ENCODE measurements around the gene PITRM1.

The PITRM1 gene

DNA sequence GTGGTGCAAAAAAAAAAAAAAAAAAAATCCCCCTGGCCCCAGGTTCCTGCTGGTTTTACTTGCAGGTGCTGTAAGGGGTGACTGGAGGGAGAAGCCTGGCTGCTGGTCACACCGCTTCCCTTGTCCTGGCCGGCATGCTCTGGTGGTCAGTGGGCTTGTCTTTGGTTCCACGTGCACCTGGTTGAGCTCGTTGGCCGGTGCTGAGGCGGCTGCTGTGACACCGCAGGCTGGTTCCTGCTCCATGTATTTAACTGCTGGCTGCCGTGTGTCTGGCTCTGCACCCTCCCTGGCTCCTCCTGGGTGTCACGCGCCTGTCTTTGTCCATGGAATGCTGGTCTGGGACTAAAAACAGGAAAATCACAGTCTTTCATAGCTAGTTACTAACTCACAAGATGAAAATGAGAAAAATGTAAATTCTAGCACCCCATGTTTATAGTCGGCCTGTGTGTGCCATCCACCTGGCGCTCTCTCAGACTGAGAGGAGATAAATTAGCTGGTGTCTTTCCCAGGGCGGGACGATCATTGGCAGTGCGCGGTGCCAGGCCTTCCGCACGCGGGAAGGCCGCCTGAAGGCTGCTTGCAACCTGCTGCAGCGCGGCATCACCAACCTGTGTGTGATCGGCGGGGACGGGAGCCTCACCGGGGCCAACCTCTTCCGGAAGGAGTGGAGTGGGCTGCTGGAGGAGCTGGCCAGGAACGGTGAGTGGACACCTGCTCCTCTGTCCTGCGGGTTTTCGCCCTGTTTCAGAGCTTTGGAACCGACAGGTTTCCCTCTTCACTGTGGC is 71.5 kb downstream of the PITRM1 start:
- DNase-seq (ENCODE audit: low read depth), result no peak

DNA sequence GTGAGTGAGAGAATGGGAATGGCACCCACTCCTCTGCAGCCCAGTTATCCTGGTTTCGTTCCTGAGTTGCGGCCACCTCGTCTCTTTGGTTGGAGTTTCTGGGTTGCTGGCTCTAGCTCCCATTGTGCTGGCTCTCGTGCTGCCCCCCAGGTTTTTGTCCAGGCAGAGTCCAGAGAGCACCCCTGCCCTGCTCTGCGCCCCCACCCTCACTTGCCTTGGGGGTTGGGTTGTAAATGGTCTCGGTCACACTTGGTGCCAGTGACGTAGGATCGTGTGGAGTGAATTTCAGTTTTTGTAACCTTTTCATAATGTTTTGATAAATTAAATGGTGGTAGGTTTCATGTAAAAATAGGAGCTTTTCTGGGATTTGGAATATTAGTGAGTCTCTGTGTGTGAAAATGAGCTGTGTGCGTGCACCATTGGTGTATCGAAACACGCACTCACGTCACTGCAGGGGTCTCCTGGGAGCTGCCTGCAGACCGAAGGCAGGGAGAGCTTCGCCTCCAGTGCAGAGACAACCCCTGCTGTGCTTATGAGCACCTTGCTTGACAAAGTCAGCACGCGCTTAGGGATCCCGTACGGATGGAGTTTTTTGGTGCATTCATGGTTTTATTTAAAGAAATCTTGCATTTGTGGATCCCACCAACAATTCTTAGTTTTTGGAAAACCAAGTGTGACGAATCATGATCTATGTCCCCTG is 72.3 kb downstream of the PITRM1 start:
- DNase-seq (ENCODE audit: low read depth), result no peak

DNA sequence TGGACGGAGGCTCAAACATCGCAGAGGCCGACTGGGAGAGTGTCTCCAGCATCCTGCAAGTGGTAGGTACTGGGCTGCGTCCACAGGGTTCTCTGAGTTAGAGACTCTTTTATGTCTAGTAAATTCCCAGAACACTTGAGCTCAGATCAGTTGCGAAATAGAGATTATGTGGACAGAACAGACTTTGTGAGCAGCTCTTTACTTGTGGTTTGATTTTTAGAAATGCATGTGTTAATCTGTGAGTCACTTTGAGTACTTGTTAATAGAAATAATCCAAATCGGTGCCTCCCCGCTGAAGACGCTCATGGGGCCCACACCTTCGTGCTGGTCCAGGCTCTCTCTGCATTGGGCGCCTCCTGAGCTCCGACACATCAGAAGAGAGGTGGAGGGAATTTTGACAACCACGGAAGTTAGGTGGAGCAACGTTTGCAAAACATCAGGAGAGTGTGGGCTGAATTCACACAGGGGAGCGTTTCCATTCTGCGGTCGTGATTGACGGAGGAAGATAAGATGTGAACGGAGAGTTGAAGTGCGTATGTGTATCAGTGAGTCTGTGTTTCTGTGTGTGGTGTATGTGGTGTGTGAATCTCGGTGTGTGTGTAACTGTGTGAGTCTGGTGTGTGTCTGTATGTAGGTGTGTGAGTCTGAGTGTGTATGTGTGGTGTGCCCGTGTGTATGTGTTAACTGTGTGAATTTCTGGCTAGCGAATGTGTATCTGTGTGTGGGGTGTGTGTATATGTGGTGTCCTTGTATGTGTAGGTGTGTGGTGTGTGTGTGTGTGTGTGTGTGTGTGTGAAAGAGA is 73.1 kb downstream of the PITRM1 start:
- DNase-seq (ENCODE audit: low read depth), result no peak

DNA sequence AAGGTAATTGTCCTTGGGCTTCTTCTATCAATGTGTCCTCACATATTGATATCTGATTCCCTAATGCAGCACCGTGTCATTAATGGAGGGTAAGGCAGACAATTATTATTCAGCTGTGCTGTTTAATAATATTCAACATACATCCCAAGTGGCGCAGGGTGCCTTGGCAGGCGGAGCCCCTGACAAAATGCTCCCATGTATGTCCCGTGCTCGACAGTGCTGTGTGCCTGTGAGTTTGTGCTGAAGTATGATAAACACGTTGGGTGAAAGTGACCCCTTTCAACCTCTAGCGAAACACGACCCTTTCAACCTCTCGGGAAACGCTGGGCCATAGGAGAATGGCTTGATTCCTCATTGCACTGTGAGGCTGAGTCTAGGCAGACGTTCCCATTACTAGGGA is 73.9 kb downstream of the PITRM1 start:
- no peak for DNase-seq (ENCODE audit: low read depth)

DNA sequence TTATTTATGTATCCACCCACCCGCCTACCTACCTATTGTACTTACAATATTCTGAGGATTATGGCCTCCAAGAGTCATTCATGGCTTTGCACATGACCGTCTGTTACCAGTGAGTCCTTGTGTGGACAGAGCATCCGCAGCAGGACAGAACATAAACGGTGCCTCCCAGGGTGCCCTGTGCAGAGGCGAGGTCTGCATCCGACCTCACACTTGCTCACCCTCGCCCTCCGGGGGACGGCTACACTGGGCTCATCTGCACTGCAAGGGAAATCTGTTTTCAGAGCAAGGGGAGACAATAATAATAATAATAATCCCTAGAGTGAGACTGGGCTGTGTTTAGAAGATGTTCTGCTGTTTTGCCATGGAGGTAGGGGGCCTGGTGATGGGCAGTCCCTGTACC is 75.4 kb downstream of the PITRM1 start:
- DNase-seq (ENCODE audit: low read depth), result no peak

DNA sequence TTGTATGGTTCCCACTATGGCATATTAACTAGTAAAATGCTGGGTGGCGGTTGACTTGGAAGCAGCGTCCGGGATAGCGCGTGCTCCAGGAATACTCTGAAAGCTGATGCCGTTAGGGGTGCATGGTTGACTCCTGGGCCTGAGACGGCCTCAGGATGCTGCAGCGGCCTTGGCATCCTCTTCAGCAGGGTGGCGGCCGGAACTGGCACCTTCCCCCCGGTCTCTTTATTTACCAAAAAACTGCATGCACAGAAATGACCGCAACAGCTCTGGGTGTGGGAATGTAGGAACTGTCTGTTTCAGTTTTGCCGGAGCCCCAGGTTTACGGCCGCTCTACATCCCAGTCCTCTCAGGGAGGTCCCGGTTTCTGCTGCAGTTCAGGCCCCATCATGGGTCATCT is 76.4 kb downstream of the PITRM1 start:
- DNase-seq (ENCODE audit: low read depth), result no peak

DNA sequence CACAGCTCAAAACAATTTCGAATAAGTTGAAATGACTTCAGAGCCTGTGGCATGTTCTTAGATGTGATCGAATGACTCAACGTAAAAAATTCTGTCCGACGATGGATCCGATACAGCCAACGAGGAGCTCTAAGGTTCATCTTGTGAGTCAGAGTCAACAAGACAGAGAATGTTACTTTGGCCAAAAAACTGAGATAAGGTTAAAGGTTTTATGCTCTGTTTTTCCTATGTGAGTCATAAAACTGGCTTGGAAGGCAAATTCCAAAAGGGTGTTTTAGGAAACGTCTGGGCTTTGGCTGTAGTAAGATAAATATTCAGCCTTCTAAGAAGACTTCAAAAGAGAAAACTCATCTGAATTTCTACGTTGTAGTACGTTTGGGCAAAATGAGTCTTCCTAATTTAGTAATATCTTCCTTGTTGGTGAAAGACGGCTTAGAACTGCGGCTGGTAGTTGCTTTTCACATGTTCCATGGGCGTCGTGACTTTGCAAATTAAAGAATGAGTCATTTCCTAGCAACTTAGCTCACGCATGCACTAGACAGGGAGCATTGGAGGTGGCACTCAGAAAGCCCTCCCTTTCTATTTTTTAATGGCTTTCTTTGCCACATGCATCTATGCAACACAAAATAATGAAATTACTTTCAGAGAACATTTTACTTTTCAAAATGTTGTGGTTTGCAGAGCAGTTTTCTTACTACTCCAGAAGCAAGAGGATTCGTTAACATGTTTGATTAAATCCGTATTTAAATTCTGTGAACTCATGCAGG is 77.0 kb downstream of the PITRM1 start:
- peak; percentile 89 for DNase-seq (ENCODE audit: low read depth)

DNA sequence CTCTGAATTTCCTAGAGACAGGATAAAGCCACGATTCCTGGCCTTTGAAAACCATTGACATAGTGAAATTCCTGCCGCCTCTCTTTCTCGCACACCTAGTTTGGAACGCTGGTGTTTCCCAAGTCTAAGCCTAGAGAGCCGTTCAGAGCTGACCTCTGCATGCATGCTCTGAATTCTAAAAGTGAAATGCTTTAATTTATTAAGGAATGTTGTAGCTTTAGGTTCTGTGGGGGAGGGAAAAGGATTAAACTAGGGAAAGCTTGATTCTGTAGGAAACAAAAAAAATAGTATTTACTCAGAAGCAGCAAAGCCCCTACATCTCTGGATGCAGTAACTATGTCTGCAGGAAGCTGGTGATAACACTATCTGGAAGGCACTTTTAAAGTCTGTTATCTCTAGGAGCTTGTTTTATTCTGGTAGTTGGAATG is 78.0 kb downstream of the PITRM1 start:
- no peak for DNase-seq (ENCODE audit: low read depth)

DNA sequence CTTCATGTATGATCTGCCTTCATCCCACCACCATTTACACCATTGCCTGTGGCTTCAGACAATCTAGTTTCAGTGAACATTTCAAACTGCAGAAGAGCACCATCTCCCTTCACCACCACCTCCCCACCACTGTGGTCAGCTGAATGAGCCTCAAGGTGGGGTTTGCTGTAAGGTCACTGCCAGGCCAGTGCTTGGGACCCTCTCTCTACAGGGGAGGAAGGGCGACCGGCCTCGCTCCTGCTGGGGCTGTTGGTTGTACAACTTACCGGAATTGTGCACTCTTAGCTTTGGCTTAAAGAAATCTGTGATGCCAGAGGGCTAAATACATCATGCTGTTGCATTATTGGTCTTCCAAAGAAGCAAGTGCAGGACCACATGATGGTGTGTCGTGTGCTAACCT is 78.6 kb downstream of the PITRM1 start:
- no peak for DNase-seq (ENCODE audit: low read depth)

DNA sequence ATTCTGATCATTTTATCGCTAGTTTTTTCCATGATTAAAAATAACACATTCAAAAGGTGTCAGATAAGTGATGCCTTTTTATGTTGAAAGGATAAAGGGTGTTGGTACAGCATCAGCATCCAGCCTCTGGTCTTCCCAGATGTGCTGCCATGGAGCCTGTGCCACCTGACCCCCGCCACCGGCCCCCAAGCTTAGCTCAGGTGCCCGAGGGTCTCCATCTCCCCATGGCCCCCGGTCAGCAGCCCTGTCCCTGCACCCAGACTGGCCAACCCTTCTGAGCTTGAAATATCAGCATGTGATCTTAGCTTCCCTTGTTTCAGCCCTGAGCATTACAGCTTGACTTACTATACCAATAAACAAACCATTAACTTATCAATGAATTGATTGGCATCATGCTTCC is 80.7 kb downstream of the PITRM1 start:
- DNase-seq (ENCODE audit: low read depth), result no peak

DNA sequence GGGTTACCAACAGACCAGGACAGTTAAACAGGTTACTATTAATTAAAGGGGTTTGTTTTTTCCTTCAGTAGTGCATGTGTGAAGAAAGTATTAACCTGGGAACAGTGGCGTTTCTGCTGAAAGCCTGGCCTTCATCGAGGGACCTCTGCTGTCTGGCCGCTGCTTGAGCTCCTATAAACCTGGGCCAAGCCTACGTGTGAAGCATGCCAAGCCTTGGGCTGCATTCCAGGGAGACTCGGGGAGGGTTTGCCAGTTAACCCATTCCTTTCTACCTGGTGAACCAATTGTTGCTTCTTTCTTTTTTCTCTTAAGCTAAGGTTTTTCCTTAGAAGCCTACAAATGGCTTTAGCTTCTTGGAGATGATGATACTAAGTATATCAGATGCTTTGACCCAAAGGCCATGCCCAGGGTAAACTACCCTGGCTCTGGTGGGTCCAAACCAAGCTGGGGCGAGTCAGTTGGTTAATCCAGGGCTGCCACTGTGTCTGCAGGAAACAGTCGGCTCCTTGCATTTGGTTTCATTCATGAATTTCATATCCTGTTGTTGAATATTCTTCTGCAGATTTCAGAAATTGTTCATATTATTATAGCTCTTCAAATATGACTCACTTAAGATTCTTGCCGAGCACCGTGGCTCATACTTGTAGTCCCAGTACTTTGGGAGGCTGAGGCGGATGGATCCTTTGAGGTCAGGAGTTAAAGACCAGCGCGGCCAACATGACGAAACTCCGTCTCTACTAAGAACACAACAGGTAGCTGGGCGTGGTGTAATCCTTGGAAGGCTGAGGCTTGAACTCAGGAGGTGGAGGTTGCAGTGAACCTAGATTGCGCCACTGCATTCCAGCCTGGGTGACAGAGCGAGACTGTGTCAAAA is 81.4 kb downstream of the PITRM1 start:
- DNase-seq (ENCODE audit: low read depth), result no peak

DNA sequence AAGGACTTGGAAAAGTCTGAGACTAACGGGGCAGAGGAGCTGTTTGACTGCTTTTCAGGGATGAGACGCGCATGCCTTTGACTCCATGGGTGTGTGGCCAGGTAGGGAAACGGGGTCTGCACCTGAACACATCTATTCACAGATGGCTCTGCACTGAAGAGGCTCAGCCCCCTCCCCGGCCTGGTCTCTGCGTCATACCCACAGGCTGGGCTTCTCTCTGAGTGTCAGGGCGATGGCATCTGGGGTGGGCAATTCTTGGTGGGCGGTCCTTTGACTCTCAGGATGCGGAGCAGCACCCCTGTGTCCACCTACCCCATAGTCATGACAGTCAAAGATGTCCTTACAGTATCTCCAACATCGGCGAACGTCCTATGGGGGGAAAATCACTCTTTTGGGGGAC is 82.2 kb downstream of the PITRM1 start:
- DNase-seq (ENCODE audit: low read depth), result no peak

All from HS-5 (cell line).